Measurements from ENCODE around the gene KIAA1328. TPM values are rescaled to one million over a fixed set of nuclear protein-coding genes. Genes with fewer than 3 reads are reported as not detected.
A peak's percentile ranks its signal among the peaks of the same experiment; 100 is the strongest.

The KIAA1328 gene
- total and polyA plus RNA-seq, 8 donors, result 1.9 to 21.7 (median 10.7) TPM

- H3K27me3 ChIP-seq, result no peaks in the 10 kb centered on the region
- peaks cover 0 to 2% (median 0%) of the 10 kb centered on the region in 4 donors for H3K4me1 ChIP-seq
- no peak for DNase-seq
- H3K27ac ChIP-seq, result no peak overlapping the region
- TF ChIP-seq POLR2AphosphoS5 (IDR thresholded peaks at IDR 0.05), result no peak
- TF ChIP-seq CTCF (IDR thresholded peaks at IDR 0.05), result no peak
- no peak for TF ChIP-seq EP300 (IDR thresholded peaks at IDR 0.05)
- TF ChIP-seq POLR2A (IDR thresholded peaks at IDR 0.05), result no peak
- peaks cover 0 to 24% (median 23%) of the 10 kb centered on the region in 4 donors for H3K36me3 ChIP-seq
- no peaks in the 10 kb centered on the region for H3K9me3 ChIP-seq
- WGBS, 5 donors, result 96 to 98% (median 98%) methylated on average over 4 of the region's 4 CpGs
- intact Hi-C loops (cut with DNase I; ENCODE audit: low total_unique reads), result no loop called here
- no peak overlapping the region for H3K4me3 ChIP-seq
These were observed 7.2 kb upstream of the KIAA1328 start for GRCh38 chr18:36821681-36822080.

GRCh38 chr18:36825526-36825925, 3.4 kb upstream of the KIAA1328 start:
- TF ChIP-seq POLR2A (IDR thresholded peaks at IDR 0.05), result no peak
- TF ChIP-seq EP300 (IDR thresholded peaks at IDR 0.05), result no peak
- TF ChIP-seq POLR2AphosphoS5 (IDR thresholded peaks at IDR 0.05), result no peak
- TF ChIP-seq CTCF (IDR thresholded peaks at IDR 0.05), result no peak
- intact Hi-C loops (cut with DNase I; ENCODE audit: low total_unique reads), result no loop called here

DNA sequence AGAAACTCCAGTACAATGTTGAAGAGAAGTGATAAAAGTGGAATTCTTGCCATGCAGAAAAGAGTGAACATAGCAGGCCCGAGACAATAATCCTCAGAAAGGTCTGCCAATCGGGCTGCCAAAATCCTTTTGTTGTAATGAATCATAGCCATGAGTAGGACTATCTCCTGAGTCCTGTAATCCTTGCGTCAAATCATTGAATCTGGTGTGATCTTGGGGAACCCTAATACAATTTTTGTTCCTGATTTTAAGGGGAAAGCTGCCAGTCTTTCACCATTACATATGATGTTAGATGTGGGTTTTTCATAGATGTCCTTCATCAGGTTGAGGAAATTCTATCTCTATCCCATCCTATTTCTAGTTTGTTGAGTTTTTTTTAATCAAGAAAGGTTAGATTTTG, 2.4 kb upstream of the KIAA1328 start:
- Histone ChIP-seq H3K9me3 (no peaks in the 10 kb centered on the region), H3K4me3 (no peak overlapping the region), H3K4me1 (peaks cover 7 to 34% (median 24%) of the 10 kb centered on the region in 4 donors), H3K27me3 (no peaks in the 10 kb centered on the region), H3K36me3 (no peaks in the 10 kb centered on the region), H3K27ac (no peak overlapping the region)
- intact Hi-C loops (cut with DNase I; ENCODE audit: low total_unique reads), result no loop called here
- DNase-seq, result no peak
- 86 to 98% (median 91%) methylated on average over 3 of the region's 3 CpGs for WGBS, 5 donors
- TF ChIP-seq EP300 (IDR thresholded peaks at IDR 0.05) (no peak), POLR2AphosphoS5 (IDR thresholded peaks at IDR 0.05) (no peak), POLR2A (IDR thresholded peaks at IDR 0.05) (no peak), CTCF (IDR thresholded peaks at IDR 0.05) (no peak)

More at GRCh38 chr18:36825526-36825925, 3.4 kb upstream of the KIAA1328 start:
- no peak overlapping the region for H3K4me3 ChIP-seq
- no peaks in the 10 kb centered on the region for H3K36me3 ChIP-seq
- H3K27ac ChIP-seq, result no peak overlapping the region
- no peak for DNase-seq
- peaks cover 7 to 28% (median 20%) of the 10 kb centered on the region in 4 donors for H3K4me1 ChIP-seq
- H3K27me3 ChIP-seq, result no peaks in the 10 kb centered on the region
- H3K9me3 ChIP-seq, result no peaks in the 10 kb centered on the region

GRCh38 chr18:36828157-36828629, 734 bp upstream of the KIAA1328 start:
- H3K27me3 ChIP-seq, result no peaks in the 10 kb centered on the region
- no peaks in the 10 kb centered on the region for H3K36me3 ChIP-seq
- H3K4me1 ChIP-seq, result peaks cover 7 to 37% (median 24%) of the 10 kb centered on the region in 4 donors
- intact Hi-C loops (cut with DNase I; ENCODE audit: low total_unique reads), result no loop called here
- TF ChIP-seq EP300 (IDR thresholded peaks at IDR 0.05), result no peak
- no peak for TF ChIP-seq POLR2AphosphoS5 (IDR thresholded peaks at IDR 0.05)
- no peak for TF ChIP-seq POLR2A (IDR thresholded peaks at IDR 0.05)
- TF ChIP-seq CTCF (IDR thresholded peaks at IDR 0.05), result no peak
- H3K9me3 ChIP-seq, result no peaks in the 10 kb centered on the region
- WGBS, 5 donors, result 0 to 1% (median 0%) methylated on average over 18 of the region's 18 CpGs
- H3K27ac ChIP-seq, result peak overlapping the region; percentile 82 to 92 (median 86)
- peak in 1 of 2 donors; percentile 69 for DNase-seq
- peak overlapping the region; percentile 70 to 98 (median 86) for H3K4me3 ChIP-seq

Measured in stomach (tissue), 9 donors.